DND-41 (cell line): ENCODE measurements around the gene NEXN.

Experiments
- CTCF ChIP-seq: IDR thresholded peaks from 2 replicates; pipeline ENCODE4 v1.5.1; 2012; ENCODE audit warnings: borderline replicate concordance, low read length, moderate library complexity, mild to moderate bottlenecking; ENCODE audit not compliant: poor library complexity, severe bottlenecking; ENCODE audit errors: extremely low read depth
- EZH2 ChIP-seq: IDR thresholded peaks from 3 replicates; pipeline ENCODE4 v1.6.1; 2012; ENCODE audit warnings: borderline replicate concordance, low read depth, mild to moderate bottlenecking, moderate library complexity, low read length, inconsistent platforms; ENCODE audit not compliant: severe bottlenecking

GRCh38 chr1:77874804-77875445, 13.5 kb upstream of the NEXN start:
- TF ChIP-seq CTCF (no peak), EZH2 (no peak)
